Psoas muscle (tissue), 8 donors: ENCODE results near the gene PWWP2B. TPM values are rescaled to one million over a fixed set of nuclear protein-coding genes. Genes with fewer than 3 reads are reported as not detected.
A peak's percentile ranks its signal among the peaks of the same experiment; 100 is the strongest.

Source experiments
- ATAC-seq, 4 donors: fragments of 200-7000 bp; cut with Tn5 transposase; one replicate each; pipeline ENCODE4 v1.9.1; 2020; ENCODE audit warnings: moderate library complexity in 3 of 4, mild to moderate bottlenecking in 2 of 4
- DNase-seq, 2 donors: peaks; one replicate each; pipeline ENCODE4 v3.0.0-alpha.2; 2020
- H3K27ac ChIP-seq: fragments of 200-600 bp; one replicate; pipeline ENCODE4 v1.8.0; 2022
- H3K27me3 ChIP-seq, 3 donors: fragments of 200-600 bp in 1 of 3; one replicate each; pipeline versions ENCODE4 v1.6.1 to v1.8.0; 2013 to 2022; ENCODE audit warnings: low read length in 2 of 3, mild to moderate bottlenecking in 2 of 3, moderate library complexity in 1 of 3; ENCODE audit not compliant: insufficient read depth in 3 of 3
- H3K36me3 ChIP-seq, 2 donors: fragments of 200-600 bp in 1 of 2; one replicate each; pipeline versions ENCODE4 v1.6.1 to v1.8.0; 2013 to 2022; ENCODE audit warnings: low read depth in 1 of 2, mild to moderate bottlenecking in 1 of 2, moderate library complexity in 1 of 2; ENCODE audit not compliant: insufficient read depth in 1 of 2
- H3K4me1 ChIP-seq: fragments of 200-600 bp; one replicate; pipeline ENCODE4 v1.8.0; 2022
- H3K4me3 ChIP-seq: fragments of 200-600 bp; one replicate; pipeline ENCODE4 v1.8.0; 2022; ENCODE audit warnings: mild to moderate bottlenecking
- H3K9me3 ChIP-seq: fragments of 200-600 bp; one replicate; pipeline ENCODE4 v1.8.0; 2022
- CTCF ChIP-seq: fragments of 200-600 bp; IDR thresholded peaks from one replicate; pipeline ENCODE4 v1.8.0; 2022; ENCODE audit warnings: antibody characterized with exemption
- WGBS, 3 donors: extraction: QIAGEN DNeasy Blood & Tissue Kit; methylation state at CpG; one replicate each; pipeline versions ENCODE4 v1.1.6 to v1.1.7; 2013; 5-methylcytosine and 5-hydroxymethylcytosine counted together
- intact Hi-C, 2 donors: fragments of 100-400 bp; cut with DNase I; formaldehyde crosslinking; loops; one replicate each; pipeline versions ENCODE4 v1.11.0 to v1.14.2; 2022
- polyA plus RNA-seq, 3 donors: library from polyadenylated mRNA; stranded (reverse); fragments of 200-250 nt; gene quantifications; one replicate each; pipeline ENCODE4 v1.2.3, GENCODE V29; 2013
- total RNA-seq, 4 donors: library from RNA; stranded (reverse); fragmentation: NEBNext Ultra II Directional in 2 of 4; extraction: Animal tissue kit (Norgen Biotek cat#: 25700) in 2 of 4; gene quantifications; one replicate each; pipeline versions ENCODE4 v1.2.1 to v1.2.4, GENCODE V29; 2021 to 2023
- donor health status: healthy with polysubstance abuse.
- donor health status: DM: no; HTN: no; CAD: no; lungs with moderate emphysema.
- donor health status: Bipolar disorder and iron deficiency.
- donor health status: healthy.
- donor health status: DM: yes; HTN: yes; CAD: no.
- donor health status: DM: no; HTN: no; CAD: no.
- donor health status: DM: no; HTN: no; CAD: no.
- donor health status: DM: yes; HTN: yes; CAD: no.

The PWWP2B gene
- total and polyA plus RNA-seq, 7 donors = 14.5 to 35.2 (median 22.2) TPM

GRCh38 chr10:132356621-132357195 lies 40.3 kb upstream of the PWWP2B start:
- intact Hi-C loops = no loop called here
- 95 to 97% (median 95%) methylated on average over 12 of the region's 12 CpGs for WGBS, 3 donors
- DNase-seq (no peak), ATAC-seq (no peak)
- Histone ChIP-seq H3K4me3 (no peak overlapping the region), H3K27me3 (no peaks in the 10 kb centered on the region), H3K4me1 (no peaks in the 10 kb centered on the region), H3K36me3 (no peaks in the 10 kb centered on the region), H3K9me3 (no peaks in the 10 kb centered on the region), H3K27ac (no peak overlapping the region)
- TF ChIP-seq CTCF = no peak

GRCh38 chr10:132357286-132358058 lies 39.5 kb upstream of the PWWP2B start:
- no peaks in the 10 kb centered on the region for H3K36me3 ChIP-seq
- 95 to 98% (median 96%) methylated on average over 15 of the region's 15 CpGs for WGBS, 3 donors
- DNase-seq = no peak
- intact Hi-C loops = no loop called here
- ATAC-seq = no peak
- TF ChIP-seq CTCF = no peak
- no peak overlapping the region for H3K27ac ChIP-seq
- H3K9me3 ChIP-seq = no peaks in the 10 kb centered on the region
- no peaks in the 10 kb centered on the region for H3K4me1 ChIP-seq
- no peak overlapping the region for H3K4me3 ChIP-seq
- H3K27me3 ChIP-seq = no peaks in the 10 kb centered on the region

GRCh38 chr10:132359305-132360040 lies 37.5 kb upstream of the PWWP2B start:
- Histone ChIP-seq H3K4me1 (no peaks in the 10 kb centered on the region), H3K9me3 (no peaks in the 10 kb centered on the region), H3K36me3 (no peaks in the 10 kb centered on the region), H3K4me3 (no peak overlapping the region), H3K27ac (no peak overlapping the region), H3K27me3 (no peaks in the 10 kb centered on the region)
- peak in 2 of 4 donors; percentile 79 to 83 for ATAC-seq
- DNase-seq = peak in 1 of 2 donors; percentile 73
- 63 to 85% (median 66%) methylated on average over 21 of the region's 21 CpGs for WGBS, 3 donors
- intact Hi-C loops = no loop called here
- no peak for TF ChIP-seq CTCF

GRCh38 chr10:132360766-132361447 lies 36.1 kb upstream of the PWWP2B start:
- peak in 1 of 2 donors; percentile 36 for DNase-seq
- peak in 3 of 4 donors; percentile 60 to 72 (median 69) for ATAC-seq
- H3K4me1 ChIP-seq = no peaks in the 10 kb centered on the region
- WGBS, 3 donors = 69 to 75% (median 70%) methylated on average over 22 of the region's 22 CpGs
- no peaks in the 10 kb centered on the region for H3K9me3 ChIP-seq
- peak; percentile 41 for TF ChIP-seq CTCF
- intact Hi-C loops = no loop called here
- H3K4me3 ChIP-seq = no peak overlapping the region
- H3K36me3 ChIP-seq = peaks cover 0 to 7% of the 10 kb centered on the region in 2 donors
- no peaks in the 10 kb centered on the region for H3K27me3 ChIP-seq
- H3K27ac ChIP-seq = no peak overlapping the region
